Effector memory CD8-positive, alpha-beta T cell (primary cell): ENCODE results near the gene CDCP2.

Experiments
- ATAC-seq: fragments of 150-1000 bp; cut with Tn5 transposase; replicated peaks from 2 replicates; pipeline ENCODE4 v1.10.0; 2021; ENCODE audit warnings: mild to moderate bottlenecking, moderate library complexity
- DNase-seq, 3 experiments: peaks; one replicate each; pipeline ENCODE4 v3.0.0; 2021
- H3K27ac Mint-ChIP-seq, 2 donors: one replicate each; pipeline ENCODE4 v1.8.0; 2022; ENCODE audit warnings: mild to moderate bottlenecking in 2 of 2, mixed read lengths in 2 of 2, moderate library complexity in 2 of 2
- H3K27me3 Mint-ChIP-seq, 2 donors: one replicate each; pipeline ENCODE4 v1.8.0; 2022; ENCODE audit warnings: mixed read lengths in 2 of 2
- H3K36me3 Mint-ChIP-seq: one replicate; pipeline ENCODE4 v1.8.0; 2022; ENCODE audit warnings: mild to moderate bottlenecking, moderate library complexity, mixed read lengths; ENCODE audit not compliant: insufficient read depth
- H3K4me1 Mint-ChIP-seq, 2 donors: one replicate each; pipeline ENCODE4 v1.8.0; 2022; ENCODE audit warnings: low read depth in 2 of 2, mixed read lengths in 2 of 2
- H3K4me3 Mint-ChIP-seq, 2 donors: one replicate each; pipeline ENCODE4 v1.8.0; 2022; ENCODE audit warnings: mild to moderate bottlenecking in 2 of 2, mixed read lengths in 2 of 2, moderate library complexity in 2 of 2
- H3K9me3 Mint-ChIP-seq, 2 donors: one replicate each; pipeline ENCODE4 v1.8.0; 2022; ENCODE audit warnings: mixed read lengths in 2 of 2

CDCP2 gene

DNA sequence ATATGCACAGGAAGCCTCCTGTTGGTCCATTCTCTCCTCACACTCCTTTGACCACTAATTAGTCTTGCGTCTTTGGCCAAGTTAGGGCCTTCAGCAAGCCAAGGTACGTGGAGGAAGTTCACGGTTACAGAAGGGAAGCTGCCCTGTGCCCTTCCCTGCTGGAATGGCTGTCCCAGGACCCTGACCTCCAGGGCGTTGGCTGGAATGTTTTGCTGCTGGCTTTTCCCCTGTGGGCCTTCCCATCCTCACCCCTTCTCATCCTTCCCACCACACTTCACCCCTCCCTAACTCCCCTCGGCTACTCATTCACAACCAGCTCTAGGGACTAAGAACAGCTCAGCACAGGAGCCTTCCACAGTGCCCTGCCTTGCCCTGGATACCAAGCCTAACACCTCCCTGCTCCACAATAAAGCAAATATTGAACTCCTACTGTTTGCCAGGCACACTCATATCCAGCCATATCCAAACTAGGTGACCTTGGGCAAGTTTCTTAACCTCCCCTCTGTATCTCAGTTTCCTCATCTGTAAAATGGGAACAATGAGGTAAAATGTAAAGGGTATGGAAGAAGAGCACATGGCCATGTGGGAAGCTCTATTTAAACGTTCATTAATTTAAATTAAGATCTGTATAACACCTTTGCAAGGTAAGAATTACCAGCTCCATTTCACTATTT lies 8.8 kb upstream of the CDCP2 start:
- H3K4me3 Mint-ChIP-seq = no peak overlapping the region
- no peak overlapping the region for H3K27ac Mint-ChIP-seq
- H3K9me3 Mint-ChIP-seq = no peaks in the 10 kb centered on the region
- H3K36me3 Mint-ChIP-seq = no peaks in the 10 kb centered on the region
- no peak for ATAC-seq
- H3K4me1 Mint-ChIP-seq = no peaks in the 10 kb centered on the region
- H3K27me3 Mint-ChIP-seq = peaks cover 0 to 22% of the 10 kb centered on the region in 2 donors
- DNase-seq = no peak

DNA sequence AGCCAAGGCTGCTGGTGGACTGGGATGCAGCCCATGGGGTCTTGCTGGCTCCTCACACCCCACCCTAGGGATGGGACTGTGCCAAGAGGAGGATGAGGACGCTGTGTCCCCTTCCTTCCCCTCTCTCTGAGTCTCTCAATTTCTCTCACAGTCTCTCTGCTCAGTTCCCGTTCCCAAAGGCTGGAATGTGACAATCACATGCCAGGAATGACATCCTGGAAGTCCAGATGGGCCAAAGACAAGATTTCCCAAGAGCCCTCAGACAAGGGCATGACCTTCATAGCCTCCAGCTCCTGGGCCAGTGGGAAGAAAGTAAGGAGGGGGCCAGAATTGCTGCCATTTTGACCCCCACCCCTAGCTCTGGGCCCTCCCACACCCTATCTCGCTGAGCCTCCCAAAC lies 7.6 kb upstream of the CDCP2 start:
- DNase-seq (no peak), ATAC-seq (no peak)
- H3K27ac Mint-ChIP-seq = no peak overlapping the region
- H3K4me1 Mint-ChIP-seq = no peaks in the 10 kb centered on the region
- no peaks in the 10 kb centered on the region for H3K36me3 Mint-ChIP-seq
- no peak overlapping the region for H3K4me3 Mint-ChIP-seq
- peaks cover 0 to 22% of the 10 kb centered on the region in 2 donors for H3K27me3 Mint-ChIP-seq
- no peaks in the 10 kb centered on the region for H3K9me3 Mint-ChIP-seq

DNA sequence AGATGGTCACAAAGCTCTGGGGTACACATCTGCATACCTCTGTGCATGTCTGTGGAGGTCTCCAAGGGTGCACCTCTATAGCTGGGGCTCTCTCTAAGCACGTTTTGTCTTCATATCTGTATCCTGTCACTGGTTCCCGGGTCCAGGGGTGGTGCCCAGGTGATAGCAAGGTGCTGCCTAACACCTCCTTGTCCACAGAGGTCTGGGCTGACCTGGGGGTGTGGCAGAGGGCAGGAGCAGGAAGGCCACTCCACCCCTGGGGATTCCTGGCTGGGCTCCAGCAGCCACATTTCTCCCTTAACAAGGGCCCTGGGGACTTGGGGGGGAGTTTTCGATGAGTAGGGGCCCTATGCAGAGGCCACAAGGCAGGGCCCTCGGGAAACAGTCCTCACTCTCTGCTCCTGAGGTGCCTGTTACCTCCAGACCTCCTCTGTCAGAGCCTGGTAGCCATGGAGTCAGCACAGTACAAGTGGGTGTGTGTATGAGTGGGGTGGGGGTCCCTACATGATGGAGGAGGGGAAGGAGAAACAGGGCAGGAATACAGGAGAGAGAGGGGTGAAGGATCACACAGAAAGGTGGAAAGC lies 7.0 kb upstream of the CDCP2 start:
- Mint-ChIP-seq H3K27ac (no peak overlapping the region), H3K27me3 (peaks cover 0 to 22% of the 10 kb centered on the region in 2 donors), H3K4me3 (no peak overlapping the region), H3K4me1 (no peaks in the 10 kb centered on the region), H3K36me3 (no peaks in the 10 kb centered on the region), H3K9me3 (no peaks in the 10 kb centered on the region)
- DNase-seq = no peak
- ATAC-seq = no peak

DNA sequence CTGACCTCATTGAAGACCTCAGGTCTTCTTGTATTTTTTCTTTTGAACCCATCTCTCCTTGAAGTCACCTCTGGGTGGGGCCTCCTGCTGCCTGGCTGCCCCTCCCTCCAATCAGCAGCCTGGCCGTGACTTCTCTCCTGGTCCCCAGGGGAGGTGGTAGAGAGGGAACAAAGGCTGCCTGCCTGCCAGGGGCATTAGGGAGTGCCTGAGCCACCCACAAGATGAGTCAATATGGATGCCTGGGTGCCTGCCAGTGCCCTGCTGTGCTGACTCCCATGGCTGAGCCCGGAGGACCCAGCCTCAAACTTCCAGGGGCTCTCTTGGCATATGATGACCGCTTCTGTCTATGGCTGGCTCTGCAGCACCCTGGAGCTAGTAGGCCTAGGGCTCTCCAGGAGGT lies 5.3 kb upstream of the CDCP2 start:
- ATAC-seq = no peak
- DNase-seq = no peak
- H3K36me3 Mint-ChIP-seq = no peaks in the 10 kb centered on the region
- no peaks in the 10 kb centered on the region for H3K4me1 Mint-ChIP-seq
- no peak overlapping the region for H3K4me3 Mint-ChIP-seq
- H3K9me3 Mint-ChIP-seq = no peaks in the 10 kb centered on the region
- H3K27me3 Mint-ChIP-seq = peaks cover 0 to 15% of the 10 kb centered on the region in 2 donors
- no peak overlapping the region for H3K27ac Mint-ChIP-seq

GRCh38 chr1:54157401-54157800 lies 4.6 kb upstream of the CDCP2 start:
- H3K4me3 Mint-ChIP-seq = no peak overlapping the region
- DNase-seq (no peak), ATAC-seq (no peak)
- no peaks in the 10 kb centered on the region for H3K4me1 Mint-ChIP-seq
- no peaks in the 10 kb centered on the region for H3K9me3 Mint-ChIP-seq
- H3K36me3 Mint-ChIP-seq = no peaks in the 10 kb centered on the region
- H3K27ac Mint-ChIP-seq = no peak overlapping the region
- peaks cover 0 to 15% of the 10 kb centered on the region in 2 donors for H3K27me3 Mint-ChIP-seq

DNA sequence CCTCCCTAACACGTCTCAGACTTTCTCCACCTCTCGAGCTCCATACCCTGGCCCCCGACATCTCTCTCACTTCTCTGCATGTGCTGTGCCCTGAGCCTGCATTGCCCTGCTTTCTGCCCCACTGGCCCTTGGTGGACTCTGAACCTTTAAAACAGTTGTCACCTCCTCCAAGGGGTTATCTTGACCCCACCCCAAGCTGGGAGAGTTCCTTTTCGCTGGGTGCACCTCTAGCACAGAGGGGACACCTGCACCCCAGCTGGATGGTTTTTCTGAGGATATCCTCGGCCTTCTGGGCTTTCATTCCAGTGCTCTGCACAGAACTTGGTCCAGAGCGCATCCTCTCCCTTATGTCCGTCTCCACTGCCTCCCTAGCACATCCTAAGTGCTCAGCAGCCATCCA lies 4.2 kb upstream of the CDCP2 start:
- ATAC-seq (no peak), DNase-seq (no peak)
- no peak overlapping the region for H3K4me3 Mint-ChIP-seq
- no peaks in the 10 kb centered on the region for H3K36me3 Mint-ChIP-seq
- peaks cover 0 to 15% of the 10 kb centered on the region in 2 donors for H3K27me3 Mint-ChIP-seq
- no peak overlapping the region for H3K27ac Mint-ChIP-seq
- H3K4me1 Mint-ChIP-seq = no peaks in the 10 kb centered on the region
- no peaks in the 10 kb centered on the region for H3K9me3 Mint-ChIP-seq

DNA sequence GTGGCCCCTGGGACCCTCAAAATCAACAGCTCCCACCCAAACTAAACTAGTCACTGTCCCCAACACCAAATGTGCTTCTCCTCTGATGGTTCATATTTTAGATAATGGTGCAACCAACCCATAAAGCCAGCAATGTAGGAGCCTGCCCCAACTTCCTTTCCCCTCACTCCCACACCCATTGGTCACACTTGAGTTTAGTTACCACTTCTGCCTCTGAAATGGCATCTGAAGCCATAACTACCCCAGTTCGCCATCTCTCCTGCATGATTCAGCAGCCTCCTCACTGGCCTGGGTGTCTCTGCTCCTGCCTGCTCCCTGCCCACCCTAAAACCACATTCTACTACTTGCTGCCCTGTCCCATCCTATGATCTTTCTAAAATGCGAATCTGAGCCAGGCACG lies 3.4 kb upstream of the CDCP2 start:
- DNase-seq (no peak), ATAC-seq (no peak)
- Mint-ChIP-seq H3K4me1 (no peaks in the 10 kb centered on the region), H3K27ac (no peak overlapping the region), H3K4me3 (no peak overlapping the region), H3K9me3 (no peaks in the 10 kb centered on the region), H3K36me3 (peaks cover 3% of the 10 kb centered on the region), H3K27me3 (peaks cover 0 to 15% of the 10 kb centered on the region in 2 donors)

DNA sequence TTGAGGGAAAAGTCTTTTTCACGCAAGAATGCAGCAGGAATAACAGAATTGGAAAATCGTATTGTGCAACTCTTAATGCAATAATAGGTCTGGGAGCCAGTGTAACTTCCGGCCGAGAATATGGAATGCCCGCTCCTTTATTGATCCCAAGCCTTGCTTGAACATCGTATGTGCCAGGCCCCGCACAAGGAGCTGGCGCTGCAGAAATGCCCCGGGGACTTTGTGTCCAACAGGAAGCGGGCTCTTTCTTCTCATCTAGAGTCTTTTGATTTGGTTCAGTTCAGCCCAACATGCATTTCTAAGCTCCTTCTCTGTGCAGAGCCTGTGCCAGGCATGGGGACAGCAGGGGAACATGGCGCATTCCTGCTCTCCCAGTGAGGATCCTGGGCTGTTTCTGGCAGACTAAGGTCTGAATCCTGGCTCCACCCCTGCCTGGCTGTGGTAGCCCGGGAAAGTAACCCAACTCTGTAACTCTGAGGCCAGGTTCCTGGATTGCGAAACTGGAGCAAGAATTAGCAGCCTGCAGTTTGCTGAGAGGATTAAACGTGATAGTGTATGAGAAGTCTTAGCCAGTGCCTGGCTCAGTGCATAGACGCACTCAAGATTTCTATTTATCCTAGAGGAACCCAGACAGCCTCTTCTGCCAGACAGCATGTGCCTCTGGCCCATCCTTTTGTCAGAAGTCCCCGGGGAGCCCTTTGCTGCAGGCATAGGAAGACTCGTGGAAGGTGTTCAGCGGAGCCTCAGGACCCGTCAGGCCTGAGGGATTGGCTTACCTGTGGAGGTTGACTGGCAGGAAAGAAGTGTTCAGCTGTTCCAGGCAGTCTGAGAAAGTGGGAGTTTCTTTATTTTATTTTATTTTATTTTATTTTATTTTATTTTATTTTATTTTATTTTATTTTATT lies 987 bp upstream of the CDCP2 start:
- Mint-ChIP-seq H3K27me3 (no peaks in the 10 kb centered on the region), H3K4me1 (peaks cover 4 to 5% of the 10 kb centered on the region in 2 donors), H3K36me3 (peaks cover 3% of the 10 kb centered on the region), H3K9me3 (no peaks in the 10 kb centered on the region), H3K27ac (no peak overlapping the region), H3K4me3 (no peak overlapping the region)
- no peak for ATAC-seq
- DNase-seq = no peak

GRCh38 chr1:54151013-54151412 lies 1.8 kb downstream of the CDCP2 start:
- Mint-ChIP-seq H3K9me3 (no peaks in the 10 kb centered on the region), H3K4me1 (peaks cover 4 to 5% of the 10 kb centered on the region in 2 donors), H3K27ac (no peak overlapping the region), H3K36me3 (peaks cover 3% of the 10 kb centered on the region), H3K27me3 (no peaks in the 10 kb centered on the region), H3K4me3 (no peak overlapping the region)
- ATAC-seq = no peak
- no peak for DNase-seq

GRCh38 chr1:54149734-54150133 lies 3.1 kb downstream of the CDCP2 start:
- Mint-ChIP-seq H3K27me3 (no peaks in the 10 kb centered on the region), H3K27ac (no peak overlapping the region), H3K36me3 (peaks cover 3% of the 10 kb centered on the region), H3K4me1 (peaks cover 4 to 5% of the 10 kb centered on the region in 2 donors), H3K4me3 (no peak overlapping the region), H3K9me3 (no peaks in the 10 kb centered on the region)
- DNase-seq = no peak
- ATAC-seq = no peak

GRCh38 chr1:54144366-54144765 lies 8.4 kb downstream of the CDCP2 start:
- Mint-ChIP-seq H3K4me1 (peaks cover 0 to under 1% of the 10 kb centered on the region in 2 donors), H3K4me3 (no peak overlapping the region), H3K27ac (no peak overlapping the region), H3K9me3 (no peaks in the 10 kb centered on the region), H3K27me3 (peaks cover 0 to 22% of the 10 kb centered on the region in 2 donors), H3K36me3 (no peaks in the 10 kb centered on the region)
- ATAC-seq = no peak
- DNase-seq = no peak

DNA sequence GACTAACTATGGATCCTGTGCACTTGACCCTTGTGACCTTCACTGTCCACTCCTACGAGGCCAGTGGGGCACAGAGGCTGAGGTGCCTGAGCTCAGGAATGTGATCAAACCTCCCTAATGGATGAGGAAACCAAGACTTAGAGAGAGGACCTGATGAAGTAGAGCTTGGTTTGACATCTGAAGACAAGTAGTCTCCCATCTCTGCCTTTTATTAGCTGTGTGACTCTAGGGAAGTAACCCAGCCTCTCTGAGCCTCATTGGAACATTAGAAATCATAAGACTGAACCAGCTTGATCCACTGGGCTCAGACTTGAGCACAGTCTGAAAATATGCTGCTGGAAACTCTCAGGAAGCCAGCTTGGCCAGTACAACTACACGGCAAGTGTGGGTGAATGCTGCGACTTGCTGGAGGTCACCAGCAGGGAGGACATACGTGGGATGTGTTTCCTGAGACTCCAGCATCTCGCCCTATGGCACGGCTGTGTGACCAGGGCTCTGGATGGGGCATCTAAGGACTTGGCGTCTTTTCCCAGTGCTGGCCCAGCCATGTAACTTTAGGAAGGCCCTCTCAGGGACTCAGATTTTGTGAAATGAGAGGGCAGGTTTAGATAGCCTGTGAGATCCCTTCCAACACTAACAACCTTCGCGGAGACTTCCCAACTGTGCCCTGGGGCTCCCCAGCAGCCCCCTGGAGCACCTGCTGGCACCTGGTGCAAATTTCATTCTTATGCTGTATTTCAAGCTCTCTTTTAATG lies 10.5 kb downstream of the CDCP2 start:
- no peak for ATAC-seq
- DNase-seq = no peak
- H3K9me3 Mint-ChIP-seq = no peaks in the 10 kb centered on the region
- peaks cover 0 to 22% of the 10 kb centered on the region in 2 donors for H3K27me3 Mint-ChIP-seq
- H3K36me3 Mint-ChIP-seq = no peaks in the 10 kb centered on the region
- H3K27ac Mint-ChIP-seq = no peak overlapping the region
- H3K4me1 Mint-ChIP-seq = peaks cover 0 to 2% of the 10 kb centered on the region in 2 donors
- H3K4me3 Mint-ChIP-seq = no peak overlapping the region

DNA sequence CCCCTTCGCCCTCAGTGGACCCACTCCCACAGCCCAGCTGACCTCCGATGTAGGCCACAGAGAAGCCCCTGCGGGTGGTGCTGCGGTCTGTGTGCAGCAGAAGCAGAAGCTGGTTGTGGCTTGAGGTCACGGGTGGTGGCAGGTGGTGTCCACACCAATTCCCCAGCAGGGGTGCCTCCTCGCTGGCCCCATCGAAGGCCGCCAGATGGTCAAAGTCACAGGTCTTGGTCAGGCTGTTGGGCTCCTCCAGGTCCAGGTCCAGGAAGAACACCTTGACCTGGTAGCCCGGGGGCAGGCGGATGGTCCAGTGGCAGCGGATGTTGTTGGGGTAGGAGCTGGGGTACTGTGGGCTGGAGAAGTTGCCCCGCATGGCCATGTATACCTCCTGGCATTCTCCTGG lies 13.1 kb downstream of the CDCP2 start:
- H3K27ac Mint-ChIP-seq = no peak overlapping the region
- ATAC-seq (no peak), DNase-seq (no peak)
- H3K4me1 Mint-ChIP-seq = peaks cover 0 to 2% of the 10 kb centered on the region in 2 donors
- H3K27me3 Mint-ChIP-seq = peaks cover 5 to 22% of the 10 kb centered on the region in 2 donors
- no peak overlapping the region for H3K4me3 Mint-ChIP-seq
- H3K36me3 Mint-ChIP-seq = no peaks in the 10 kb centered on the region
- H3K9me3 Mint-ChIP-seq = no peaks in the 10 kb centered on the region
